HUES6 (cell line): Measurements from ENCODE around the gene ZBTB11.
"Not testable (repeated sequence)": the region's sequence is repeated elsewhere in the genome, so short reads cannot be mapped to it uniquely, and the experiment has no call there.

Experiments
- H3K27ac ChIP-seq: 2 replicates; pipeline ENCODE4 v1.7.0; 2013; ENCODE audit warnings: low read depth, mild to moderate bottlenecking, low read length, inconsistent platforms
- H3K27me3 ChIP-seq: 2 replicates; pipeline ENCODE4 v1.6.1; 2013; ENCODE audit warnings: low read length; ENCODE audit not compliant: control insufficient read depth, insufficient read depth
- H3K36me3 ChIP-seq: 2 replicates; pipeline ENCODE4 v1.6.1; 2013; ENCODE audit warnings: low read length; ENCODE audit not compliant: control insufficient read depth, insufficient read depth
- H3K4me1 ChIP-seq: 2 replicates; pipeline ENCODE4 v1.6.1; 2013; ENCODE audit warnings: low read length; ENCODE audit not compliant: control insufficient read depth, insufficient read depth
- H3K4me3 ChIP-seq: 2 replicates; pipeline ENCODE4 v1.5.1; 2013; ENCODE audit warnings: low read depth, low read length
- H3K9ac ChIP-seq: one replicate; pipeline ENCODE4 v1.6.1; 2013; ENCODE audit warnings: mild to moderate bottlenecking, low read length
- H3K9me3 ChIP-seq: 2 replicates; pipeline ENCODE4 v1.6.1; 2013; ENCODE audit warnings: low read depth, low read length; ENCODE audit not compliant: control insufficient read depth, insufficient read depth

Gene ZBTB11

DNA sequence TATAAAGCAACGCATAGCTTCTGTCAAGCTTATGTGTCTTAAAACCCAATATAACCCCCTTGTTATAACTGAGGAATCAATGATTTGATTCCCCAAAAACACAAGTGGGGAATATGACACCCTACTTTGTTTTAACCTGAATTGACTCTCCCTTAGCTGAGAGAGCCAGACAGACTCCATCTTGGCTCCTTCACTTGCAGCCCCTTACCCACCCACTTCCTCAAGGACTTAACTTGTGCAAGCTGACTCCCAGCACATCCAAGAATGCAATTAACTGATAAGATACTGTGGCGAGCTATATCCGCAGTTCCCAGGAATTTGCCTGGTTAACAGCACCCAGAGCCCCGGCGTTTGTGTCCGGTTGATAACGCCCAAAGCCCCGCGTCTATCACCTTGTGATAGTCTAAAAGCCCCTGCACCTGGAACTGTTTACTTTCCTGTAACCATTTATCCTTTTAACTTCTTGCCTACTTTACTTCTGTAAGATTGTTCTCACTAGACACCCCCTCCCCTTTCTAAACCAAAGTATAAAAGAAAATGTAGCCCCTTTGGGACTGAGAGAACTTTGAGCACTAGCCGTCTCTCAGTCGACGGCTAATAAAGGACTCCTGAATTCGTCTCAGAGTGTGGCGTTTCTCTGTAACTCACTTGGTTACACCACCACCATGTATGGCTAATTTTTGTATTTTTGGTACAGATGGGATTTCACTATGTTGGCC, 35.4 kb downstream of the ZBTB11 start:
- peak overlapping the region; percentile 51; the same call in 1 of the 2 replicates for H3K27ac ChIP-seq
- H3K36me3 ChIP-seq, H3K4me3 ChIP-seq, H3K9me3 ChIP-seq, H3K27me3 ChIP-seq: not testable (repeated sequence)
- peak overlapping the region; percentile 64 for H3K9ac ChIP-seq
- peaks cover 41% of the 10 kb centered on the region for H3K4me1 ChIP-seq

DNA sequence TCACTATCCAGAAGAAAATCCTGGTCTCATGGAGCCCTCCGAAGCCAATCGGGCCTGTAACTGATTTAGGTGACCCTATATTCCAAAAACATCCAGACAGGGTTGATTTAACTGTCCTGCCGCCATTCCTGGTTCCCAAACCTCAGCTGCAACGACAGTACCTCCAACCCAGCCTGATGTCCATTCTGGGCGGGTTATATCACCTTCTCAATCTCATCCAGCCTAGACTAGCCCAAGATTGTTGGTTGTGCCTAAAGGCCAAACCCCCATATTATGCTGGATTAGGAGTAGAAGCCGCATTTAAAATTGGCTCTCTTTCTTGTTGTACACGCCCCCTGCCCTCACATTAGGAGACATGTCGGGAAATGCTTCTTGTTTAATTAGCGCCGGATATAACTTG, 36.7 kb downstream of the ZBTB11 start:
- Histone ChIP-seq H3K9me3 (no peaks in the 10 kb centered on the region), H3K4me3 (no peak overlapping the region), H3K27ac (no peak overlapping the region), H3K4me1 (peaks cover 49% of the 10 kb centered on the region), H3K27me3 (no peaks in the 10 kb centered on the region), H3K9ac (no peak overlapping the region), H3K36me3 (no peaks in the 10 kb centered on the region)

DNA sequence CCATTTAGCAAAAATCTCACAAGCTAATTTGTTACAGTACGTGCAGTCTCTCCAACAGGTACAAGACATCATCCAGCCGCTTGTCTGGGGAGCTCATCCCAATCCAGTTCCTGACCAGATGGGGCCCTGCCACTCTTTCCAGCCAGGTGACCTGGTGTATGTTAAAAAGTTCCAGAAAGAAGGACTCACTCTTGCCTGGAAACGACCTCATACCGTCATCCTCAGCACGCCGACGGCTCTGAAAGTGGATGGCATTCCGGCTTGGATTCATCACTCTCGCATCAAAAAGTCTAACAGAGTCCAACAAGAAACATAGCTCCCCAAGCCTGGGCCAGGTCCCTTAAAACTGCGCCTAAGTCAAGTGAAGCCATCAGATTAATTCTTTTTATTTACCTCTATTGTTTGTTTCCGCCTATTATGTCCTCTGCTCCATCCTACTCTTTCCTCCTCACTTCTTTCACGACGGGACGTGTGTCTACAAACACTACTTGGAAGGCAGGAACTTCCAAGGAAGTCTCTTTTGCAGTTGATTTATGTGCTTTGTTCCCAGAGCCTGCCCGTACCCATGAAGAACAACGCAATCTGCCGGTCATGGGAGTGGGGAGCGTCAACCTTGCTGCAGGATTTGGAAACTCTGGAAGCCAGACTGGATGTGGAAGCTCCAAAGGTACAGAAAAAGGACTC, 37.5 kb downstream of the ZBTB11 start:
- no peak overlapping the region for H3K9ac ChIP-seq
- H3K27me3 ChIP-seq, result no peaks in the 10 kb centered on the region
- no peaks in the 10 kb centered on the region for H3K36me3 ChIP-seq
- no peak overlapping the region for H3K4me3 ChIP-seq
- H3K27ac ChIP-seq, result no peak overlapping the region
- H3K9me3 ChIP-seq, result no peaks in the 10 kb centered on the region
- peaks cover 50% of the 10 kb centered on the region for H3K4me1 ChIP-seq

DNA sequence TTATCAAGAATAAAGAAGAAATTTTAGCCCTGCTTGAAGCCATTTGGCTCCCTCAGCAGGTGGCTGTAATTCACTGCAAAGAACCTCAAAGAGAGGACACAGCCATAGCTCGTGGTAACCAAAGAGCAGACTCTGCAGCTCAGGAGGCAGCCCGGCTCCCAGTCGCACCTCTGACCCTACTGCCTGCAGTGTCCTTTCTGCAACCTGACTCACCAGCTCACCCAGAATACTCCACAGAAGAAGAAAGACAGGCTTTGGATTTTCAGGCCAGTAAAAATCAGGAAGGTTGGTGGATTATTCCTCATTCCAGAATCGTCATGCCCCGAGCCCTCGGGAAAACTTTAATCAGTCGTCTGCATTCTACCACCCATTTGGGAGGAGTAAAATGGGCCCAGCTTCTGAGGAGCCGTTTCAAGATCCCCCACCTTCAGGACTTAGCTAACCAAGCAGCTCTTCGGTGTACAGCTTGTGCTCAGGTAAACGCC, 38.6 kb downstream of the ZBTB11 start:
- Histone ChIP-seq H3K4me1 (peaks cover 40% of the 10 kb centered on the region), H3K9ac (peak overlapping the region; percentile 16), H3K36me3 (no peaks in the 10 kb centered on the region), H3K4me3 (no peak overlapping the region), H3K27ac (no peak overlapping the region; the same call in 1 of the 2 replicates), H3K27me3 (no peaks in the 10 kb centered on the region), H3K9me3 (no peaks in the 10 kb centered on the region)

DNA sequence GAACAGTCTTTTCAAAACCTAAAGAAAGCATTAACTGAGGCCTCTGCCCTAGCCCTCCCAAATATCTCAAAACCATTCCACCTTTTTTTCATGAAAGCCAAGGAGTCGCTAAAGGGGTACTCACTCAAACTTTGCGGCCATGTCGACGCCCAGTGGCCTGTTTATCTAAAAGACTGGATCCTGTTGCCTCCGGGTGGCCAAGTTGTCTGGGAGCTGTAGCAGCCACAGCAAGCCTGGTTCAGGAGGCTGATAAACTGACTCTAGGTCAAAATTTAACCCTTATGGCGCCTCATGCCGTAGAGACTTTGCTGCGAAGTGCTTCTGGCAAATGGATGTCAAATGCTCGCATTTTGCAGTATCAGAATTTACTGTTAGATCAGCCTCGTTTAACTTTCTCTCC, 39.5 kb downstream of the ZBTB11 start:
- no peaks in the 10 kb centered on the region for H3K27me3 ChIP-seq
- no peaks in the 10 kb centered on the region for H3K36me3 ChIP-seq
- H3K27ac ChIP-seq, result no peak overlapping the region
- H3K9me3 ChIP-seq, result no peaks in the 10 kb centered on the region
- H3K4me1 ChIP-seq, result peaks cover 33% of the 10 kb centered on the region
- H3K9ac ChIP-seq, result peak overlapping the region; percentile 42
- no peak overlapping the region; the same call in 1 of the 2 replicates for H3K4me3 ChIP-seq

DNA sequence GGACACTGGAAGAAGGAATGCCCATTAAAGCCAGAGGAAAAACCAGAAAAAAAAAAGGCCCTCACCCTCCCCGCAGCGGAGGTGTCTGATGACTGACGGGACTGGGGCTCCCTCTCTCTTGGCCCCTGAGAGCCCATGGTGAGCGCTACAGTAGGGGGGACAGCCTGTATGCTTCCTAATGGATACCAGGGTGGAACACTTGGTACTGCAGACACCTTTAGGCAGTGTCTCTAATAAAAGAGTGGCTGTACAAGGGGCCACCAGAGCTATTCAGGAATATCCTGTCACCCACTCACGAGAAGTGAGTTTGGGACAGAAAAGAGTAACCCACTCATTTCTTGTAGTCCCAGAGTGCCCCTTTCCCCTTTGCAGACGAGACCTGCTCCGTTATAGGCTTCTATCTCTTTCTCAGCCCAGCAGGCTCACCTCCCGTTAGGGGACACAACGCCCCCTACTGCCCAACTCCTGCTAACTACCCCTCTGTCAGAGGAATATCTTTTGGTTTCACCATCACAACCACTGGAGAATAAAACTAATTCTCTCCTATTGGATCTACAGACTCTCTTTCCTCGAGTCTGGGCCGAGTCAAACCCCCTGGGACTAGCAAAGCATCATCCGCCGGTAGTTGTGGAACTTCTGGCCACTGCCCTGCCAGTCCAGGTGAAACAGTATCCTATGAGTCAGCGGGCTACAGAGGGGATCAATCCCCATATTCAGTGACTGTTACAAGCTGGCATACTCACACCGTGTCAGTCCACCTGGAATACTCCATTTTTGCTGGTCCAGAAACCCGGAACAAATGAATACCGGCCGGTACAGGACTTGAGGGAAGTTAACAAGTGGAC, 40.8 kb downstream of the ZBTB11 start:
- Histone ChIP-seq H3K4me3 (no peak overlapping the region; the same call in 1 of the 2 replicates), H3K9ac (peak overlapping the region; percentile 61)

DNA sequence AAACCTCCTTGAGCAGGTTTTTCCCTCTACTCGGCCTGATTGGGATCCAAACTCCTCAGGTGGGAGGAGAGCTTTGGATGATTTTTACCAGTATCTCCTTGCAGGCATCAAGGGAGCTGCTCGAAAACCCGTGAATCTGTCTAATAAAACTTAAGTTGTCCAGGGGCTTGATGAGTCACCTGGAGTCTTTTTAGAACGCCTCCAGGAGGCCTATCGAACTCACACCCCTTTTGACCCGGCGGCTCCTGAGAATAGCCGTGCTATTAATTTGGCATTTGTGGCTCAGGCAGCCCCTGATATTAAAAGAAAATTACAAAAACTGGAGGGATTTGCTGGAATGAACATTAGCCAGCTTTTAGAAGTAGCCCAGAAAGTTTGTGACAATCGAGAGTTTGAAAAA, 41.6 kb downstream of the ZBTB11 start:
- no peaks in the 10 kb centered on the region for H3K36me3 ChIP-seq
- no peaks in the 10 kb centered on the region for H3K27me3 ChIP-seq
- peaks cover 23% of the 10 kb centered on the region for H3K4me1 ChIP-seq
- H3K4me3 ChIP-seq, result no peak overlapping the region
- H3K9me3 ChIP-seq, result no peaks in the 10 kb centered on the region
- H3K27ac ChIP-seq, result no peak overlapping the region
- H3K9ac ChIP-seq, result peak overlapping the region; percentile 23

More for the DNA sequence above, 40.8 kb downstream of the ZBTB11 start:
- Histone ChIP-seq H3K9me3 (no peaks in the 10 kb centered on the region), H3K27ac (no peak overlapping the region), H3K4me1 (peaks cover 29% of the 10 kb centered on the region), H3K27me3 (no peaks in the 10 kb centered on the region), H3K36me3 (no peaks in the 10 kb centered on the region)

DNA sequence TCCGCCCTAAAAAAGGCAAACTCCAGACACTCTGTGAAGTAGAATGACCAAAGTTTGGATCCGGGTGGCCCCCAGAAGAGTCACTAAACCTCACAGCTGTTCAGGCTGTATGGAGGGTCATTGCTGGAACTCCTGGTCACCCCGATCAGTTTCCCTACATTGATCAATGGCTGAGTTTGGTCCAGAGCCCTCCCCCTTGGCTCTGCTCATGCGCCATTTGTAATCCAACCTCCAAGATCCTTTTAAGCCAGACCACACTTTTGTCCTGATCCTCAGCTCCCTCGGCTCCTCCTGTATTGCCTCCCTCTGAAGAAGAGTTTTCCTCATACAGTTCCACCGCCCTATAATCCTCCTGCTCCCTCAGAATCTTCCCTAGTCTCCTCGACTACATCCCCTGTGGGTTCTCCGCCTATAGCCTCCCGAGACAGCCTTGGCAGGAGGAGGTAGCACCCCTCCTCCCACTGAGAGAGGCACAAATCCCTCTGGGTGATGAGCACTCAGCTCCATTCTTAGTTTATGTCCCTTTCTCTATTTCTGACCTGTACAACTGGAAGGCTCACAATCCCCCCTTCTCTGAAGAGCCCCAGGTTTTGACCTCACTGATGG, 42.2 kb downstream of the ZBTB11 start:
- H3K27me3 ChIP-seq, result no peaks in the 10 kb centered on the region
- no peak overlapping the region for H3K9ac ChIP-seq
- H3K4me3 ChIP-seq, result no peak overlapping the region
- H3K9me3 ChIP-seq, result no peaks in the 10 kb centered on the region
- peaks cover 23% of the 10 kb centered on the region for H3K4me1 ChIP-seq
- H3K27ac ChIP-seq, result no peak overlapping the region
- no peaks in the 10 kb centered on the region for H3K36me3 ChIP-seq

DNA sequence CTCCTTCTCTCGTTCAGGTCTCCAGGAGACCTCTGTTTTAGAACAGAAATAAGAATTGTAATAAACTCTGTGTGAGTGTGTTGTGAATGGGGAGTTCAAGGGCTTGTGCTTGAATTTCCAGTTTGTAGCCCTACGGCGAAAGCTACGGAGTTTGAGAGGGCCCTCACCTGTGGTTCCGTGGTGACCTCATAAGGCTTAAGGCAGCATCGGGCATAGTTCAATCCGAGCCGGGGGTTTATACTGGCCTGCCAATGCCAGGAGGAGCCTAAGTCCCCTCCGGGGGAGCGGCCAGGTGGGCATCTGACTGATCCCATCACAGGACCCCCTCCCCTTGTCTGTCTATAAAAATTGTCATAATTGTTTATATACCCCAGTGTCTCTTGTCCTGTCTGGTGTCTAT, 43.7 kb downstream of the ZBTB11 start:
- Histone ChIP-seq H3K9ac (no peak overlapping the region), H3K4me1 (peaks cover 16% of the 10 kb centered on the region), H3K4me3 (no peak overlapping the region), H3K27me3 (no peaks in the 10 kb centered on the region), H3K36me3 (no peaks in the 10 kb centered on the region), H3K9me3 (no peaks in the 10 kb centered on the region), H3K27ac (no peak overlapping the region)

DNA sequence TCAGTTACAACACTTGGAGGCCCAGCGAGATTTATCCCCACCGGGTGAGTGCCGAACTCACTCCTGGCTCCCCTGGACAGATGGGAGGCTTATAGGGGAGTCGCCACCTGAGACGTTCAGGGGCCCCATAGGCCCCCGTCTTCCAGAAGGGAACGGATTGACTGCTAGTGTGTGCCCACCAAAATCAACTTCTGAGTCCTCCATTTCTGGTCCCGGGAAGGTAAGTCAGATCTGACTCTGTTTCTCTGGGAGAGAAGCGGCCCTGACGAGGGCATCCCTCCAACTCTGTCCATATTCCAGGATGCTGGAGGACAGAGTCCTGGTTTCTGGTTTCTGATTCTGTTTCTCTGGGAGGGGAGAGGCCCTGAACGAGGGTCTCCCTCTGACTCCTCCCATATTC, 44.3 kb downstream of the ZBTB11 start:
- H3K4me3 ChIP-seq, result no peak overlapping the region
- H3K36me3 ChIP-seq, result no peaks in the 10 kb centered on the region
- peaks cover 10% of the 10 kb centered on the region for H3K4me1 ChIP-seq
- no peaks in the 10 kb centered on the region for H3K9me3 ChIP-seq
- no peak overlapping the region for H3K9ac ChIP-seq
- H3K27ac ChIP-seq, result no peak overlapping the region
- H3K27me3 ChIP-seq, result no peaks in the 10 kb centered on the region
